ENCODE measurements around the gene DCUN1D2. TPM values are rescaled to one million over a fixed set of nuclear protein-coding genes. Genes with fewer than 3 reads are reported as not detected.
"Not testable (repeated sequence)": the region's sequence is repeated elsewhere in the genome, so short reads cannot be mapped to it uniquely, and the experiment has no call there.

The DCUN1D2 gene
- polyA plus RNA-seq, 4 donors = 7.3 to 19.2 (median 15.7) TPM

GRCh38 chr13:113527272-113527958 is 36.9 kb upstream of the DCUN1D2 start:
- FAIRE-seq = no peak
- WGBS, 3 donors = 80 to 90% (median 87%) methylated on average over 19 of the region's 19 CpGs
- Histone ChIP-seq H3K27ac (ENCODE audit: low read depth in 1 of 3, low read length in 2 of 3) (no peak overlapping the region), H3K4me1 (ENCODE audit: control insufficient read depth in 3 of 3, insufficient read depth in 2 of 3, low read depth in 1 of 3, low read length in 2 of 3) (no peaks in the 10 kb centered on the region), H3K9me3 (ENCODE audit: control insufficient read depth in 2 of 2, insufficient read depth in 1 of 2, low read depth in 1 of 2, low read length in 1 of 2) (no peaks in the 10 kb centered on the region), H3K27me3 (ENCODE audit: control insufficient read depth in 3 of 3, insufficient read depth in 3 of 3, low read length in 3 of 3) (no peaks in the 10 kb centered on the region), H3K36me3 (ENCODE audit: control insufficient read depth in 3 of 3, insufficient read depth in 2 of 3, low read depth in 1 of 3, low read length in 3 of 3) (peaks cover 0 to 53% (median 2%) of the 10 kb centered on the region in 3 donors), H3K4me3 (ENCODE audit: low read depth in 1 of 3, low read length in 3 of 3) (no peak overlapping the region)
- DNase-seq = no peak

DNA sequence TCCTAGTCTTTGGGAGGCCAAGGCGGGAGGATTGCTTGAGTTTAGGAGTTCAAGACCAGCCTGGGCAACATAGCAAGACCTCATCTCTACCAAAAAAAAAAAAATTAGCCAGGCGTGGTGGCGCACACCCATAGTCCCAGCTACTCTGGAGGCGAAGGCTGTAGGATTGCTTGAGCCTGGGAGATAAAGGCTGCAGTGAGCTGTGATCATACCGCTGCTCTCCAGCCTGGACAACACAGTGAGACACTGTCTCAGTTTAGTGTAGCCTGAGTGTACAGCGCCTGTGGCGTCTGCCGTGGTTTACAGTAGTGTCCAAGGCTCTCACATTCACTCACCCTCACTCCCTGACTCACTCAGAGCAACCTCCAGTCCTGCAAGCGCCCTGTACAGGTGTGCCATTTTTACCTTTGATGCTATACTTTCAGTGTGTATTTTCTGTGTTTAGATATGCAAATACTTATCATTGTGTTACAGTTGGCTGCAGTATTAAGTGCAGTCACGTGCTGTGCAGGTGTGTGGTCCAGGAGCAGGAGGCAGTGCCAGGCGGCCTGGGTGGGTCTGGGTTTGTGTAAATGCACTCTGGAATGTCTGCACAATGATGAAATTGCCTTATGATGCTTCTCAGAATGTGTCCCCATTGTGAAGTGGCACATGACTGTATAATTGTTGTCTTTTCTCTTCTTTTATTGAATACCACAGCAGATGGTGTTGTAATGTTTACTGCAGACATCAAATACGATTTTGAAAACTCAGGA is 36.1 kb upstream of the DCUN1D2 start:
- H3K9me3 ChIP-seq (ENCODE audit: control insufficient read depth in 2 of 2, insufficient read depth in 1 of 2, low read depth in 1 of 2, low read length in 1 of 2) = no peaks in the 10 kb centered on the region
- WGBS, 3 donors = 74 to 87% (median 78%) methylated on average over 12 of the region's 12 CpGs
- peaks cover 0 to 46% (median 2%) of the 10 kb centered on the region in 3 donors for H3K36me3 ChIP-seq (ENCODE audit: control insufficient read depth in 3 of 3, insufficient read depth in 2 of 3, low read depth in 1 of 3, low read length in 3 of 3)
- H3K4me1 ChIP-seq (ENCODE audit: control insufficient read depth in 3 of 3, insufficient read depth in 2 of 3, low read depth in 1 of 3, low read length in 2 of 3) = no peaks in the 10 kb centered on the region
- no peaks in the 10 kb centered on the region for H3K27me3 ChIP-seq (ENCODE audit: control insufficient read depth in 3 of 3, insufficient read depth in 3 of 3, low read length in 3 of 3)
- no peak overlapping the region for H3K27ac ChIP-seq (ENCODE audit: low read depth in 1 of 3, low read length in 2 of 3)
- FAIRE-seq (no peak), DNase-seq (peak in 1 of 2 donors; percentile 5)
- no peak overlapping the region for H3K4me3 ChIP-seq (ENCODE audit: low read depth in 1 of 3, low read length in 3 of 3)

- not testable (repeated sequence) for FAIRE-seq
Observed at GRCh38 chr13:113522438-113522837, 31.9 kb upstream of the DCUN1D2 start.

DNA sequence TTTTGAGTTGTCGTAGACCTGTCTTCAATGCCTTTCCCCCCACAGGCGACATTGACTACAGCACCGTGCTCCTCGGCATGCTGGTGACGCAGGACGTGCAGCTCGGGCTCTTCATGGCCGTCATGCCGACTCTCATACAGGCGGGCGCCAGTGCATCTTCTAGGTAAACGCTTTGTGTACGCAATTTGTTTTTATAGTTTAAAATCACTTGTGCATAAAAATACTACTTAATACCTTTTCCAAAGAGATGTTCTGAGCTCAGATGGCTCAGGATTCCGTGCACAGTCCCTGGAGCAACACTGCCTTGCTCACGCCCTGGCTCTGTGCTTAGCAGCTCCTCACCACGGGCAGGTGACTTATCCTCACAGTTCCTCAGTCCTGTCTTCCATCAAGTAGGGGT is 30.1 kb upstream of the DCUN1D2 start:
- Histone ChIP-seq H3K9me3 (ENCODE audit: control insufficient read depth in 2 of 2, insufficient read depth in 1 of 2, low read depth in 1 of 2, low read length in 1 of 2) (no peaks in the 10 kb centered on the region), H3K36me3 (ENCODE audit: control insufficient read depth in 3 of 3, insufficient read depth in 2 of 3, low read depth in 1 of 3, low read length in 3 of 3) (peaks cover 2 to 32% (median 3%) of the 10 kb centered on the region in 3 donors), H3K4me1 (ENCODE audit: control insufficient read depth in 3 of 3, insufficient read depth in 2 of 3, low read depth in 1 of 3, low read length in 2 of 3) (no peaks in the 10 kb centered on the region), H3K27me3 (ENCODE audit: control insufficient read depth in 3 of 3, insufficient read depth in 3 of 3, low read length in 3 of 3) (no peaks in the 10 kb centered on the region), H3K27ac (ENCODE audit: low read depth in 1 of 3, low read length in 2 of 3) (no peak overlapping the region), H3K4me3 (ENCODE audit: low read depth in 1 of 3, low read length in 3 of 3) (no peak overlapping the region)
- 92 to 97% (median 96%) methylated on average over 16 of the region's 16 CpGs for WGBS, 3 donors
- FAIRE-seq (no peak), DNase-seq (no peak)

More at GRCh38 chr13:113522438-113522837, 31.9 kb upstream of the DCUN1D2 start:
- H3K27ac ChIP-seq (ENCODE audit: low read depth in 1 of 3, low read length in 2 of 3); H3K4me3 ChIP-seq (ENCODE audit: low read depth in 1 of 3, low read length in 3 of 3); DNase-seq; H3K9me3 ChIP-seq (ENCODE audit: control insufficient read depth in 2 of 2, insufficient read depth in 1 of 2, low read depth in 1 of 2, low read length in 1 of 2); H3K27me3 ChIP-seq (ENCODE audit: control insufficient read depth in 3 of 3, insufficient read depth in 3 of 3, low read length in 3 of 3); H3K4me1 ChIP-seq (ENCODE audit: control insufficient read depth in 3 of 3, insufficient read depth in 2 of 3, low read depth in 1 of 3, low read length in 2 of 3): not testable (repeated sequence)
- 94 to 99% (median 97%) methylated on average over 12 to 13 of the region's 13 CpGs for WGBS, 3 donors
- peaks cover 0 to 39% (median 4%) of the 10 kb centered on the region in 3 donors for H3K36me3 ChIP-seq (ENCODE audit: control insufficient read depth in 3 of 3, insufficient read depth in 2 of 3, low read depth in 1 of 3, low read length in 3 of 3)

- H3K36me3 ChIP-seq (ENCODE audit: control insufficient read depth in 3 of 3, insufficient read depth in 2 of 3, low read depth in 1 of 3, low read length in 3 of 3) = peaks cover 2 to 32% (median 6%) of the 10 kb centered on the region in 3 donors
- H3K4me3 ChIP-seq (ENCODE audit: low read depth in 1 of 3, low read length in 3 of 3) = no peak overlapping the region
- WGBS, 3 donors = 95 to 98% (median 96%) methylated on average over 14 of the region's 14 CpGs
- H3K27ac ChIP-seq (ENCODE audit: low read depth in 1 of 3, low read length in 2 of 3) = no peak overlapping the region
- no peaks in the 10 kb centered on the region for H3K9me3 ChIP-seq (ENCODE audit: control insufficient read depth in 2 of 2, insufficient read depth in 1 of 2, low read depth in 1 of 2, low read length in 1 of 2)
- FAIRE-seq (no peak), DNase-seq (no peak)
- H3K27me3 ChIP-seq (ENCODE audit: control insufficient read depth in 3 of 3, insufficient read depth in 3 of 3, low read length in 3 of 3) = no peaks in the 10 kb centered on the region
- no peaks in the 10 kb centered on the region for H3K4me1 ChIP-seq (ENCODE audit: control insufficient read depth in 3 of 3, insufficient read depth in 2 of 3, low read depth in 1 of 3, low read length in 2 of 3)
Observed at GRCh38 chr13:113519556-113519955, 29.0 kb upstream of the DCUN1D2 start.

DNA sequence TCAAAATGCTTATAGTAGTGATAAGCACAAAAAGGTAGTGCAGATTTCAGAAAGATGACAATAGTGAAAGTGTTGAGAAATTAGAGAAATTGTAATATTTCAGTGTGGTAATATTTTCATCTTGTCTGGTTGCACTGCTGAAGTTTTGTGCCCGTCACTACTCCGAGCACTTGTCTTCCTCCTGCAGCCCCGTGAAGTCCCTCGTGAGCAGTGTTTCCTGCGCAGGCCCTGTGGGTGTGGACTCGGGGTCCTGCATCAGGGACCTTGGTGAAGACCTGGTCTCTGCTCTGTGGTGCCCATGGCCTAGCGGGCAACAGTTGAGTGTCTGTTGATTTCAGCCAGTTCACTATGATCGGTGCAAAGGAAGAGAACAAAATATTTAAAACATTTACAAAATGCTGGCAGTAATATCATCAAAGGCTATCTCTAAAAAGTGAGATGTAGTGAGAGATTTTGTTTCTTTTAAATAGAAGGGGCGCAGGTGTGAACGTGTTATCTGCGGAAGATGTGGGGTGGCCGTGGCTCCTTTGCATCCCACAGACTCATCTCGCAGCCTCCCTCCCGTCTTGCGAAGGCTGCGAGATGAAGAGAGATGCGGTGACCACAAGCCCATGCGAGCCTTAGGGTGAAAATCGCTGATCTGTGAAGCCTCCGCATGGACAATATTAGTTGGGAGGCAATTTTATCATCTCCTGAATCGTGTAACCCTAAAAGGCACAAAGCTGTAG is 27.7 kb upstream of the DCUN1D2 start:
- Histone ChIP-seq H3K9me3 (ENCODE audit: control insufficient read depth in 2 of 2, insufficient read depth in 1 of 2, low read depth in 1 of 2, low read length in 1 of 2) (no peaks in the 10 kb centered on the region), H3K4me1 (ENCODE audit: control insufficient read depth in 3 of 3, insufficient read depth in 2 of 3, low read depth in 1 of 3, low read length in 2 of 3) (no peaks in the 10 kb centered on the region), H3K27ac (ENCODE audit: low read depth in 1 of 3, low read length in 2 of 3) (no peak overlapping the region), H3K36me3 (ENCODE audit: control insufficient read depth in 3 of 3, insufficient read depth in 2 of 3, low read depth in 1 of 3, low read length in 3 of 3) (peaks cover 2 to 32% (median 6%) of the 10 kb centered on the region in 3 donors), H3K4me3 (ENCODE audit: low read depth in 1 of 3, low read length in 3 of 3) (no peak overlapping the region), H3K27me3 (ENCODE audit: control insufficient read depth in 3 of 3, insufficient read depth in 3 of 3, low read length in 3 of 3) (no peaks in the 10 kb centered on the region)
- FAIRE-seq (no peak), DNase-seq (no peak)
- WGBS, 3 donors = 83 to 94% (median 87%) methylated on average over 21 of the region's 21 CpGs

DNA sequence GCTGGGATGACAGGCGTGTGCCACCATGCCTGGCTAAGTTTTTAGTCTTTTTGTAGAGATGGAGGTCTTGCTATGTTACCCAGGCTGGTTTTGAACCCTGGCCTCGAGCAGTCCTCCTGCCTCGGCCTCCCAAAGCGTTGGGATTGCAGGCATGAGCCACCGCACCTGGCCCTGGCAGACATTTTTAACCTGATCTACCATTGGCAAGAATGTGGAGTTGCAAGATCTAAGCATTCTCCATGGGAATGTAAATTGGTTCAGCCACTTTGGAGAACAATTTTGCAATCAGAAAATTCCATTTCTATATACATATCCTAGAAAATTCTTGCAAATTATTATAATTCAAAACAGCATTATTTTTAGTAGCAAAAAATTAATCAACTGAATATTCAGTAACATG is 24.3 kb upstream of the DCUN1D2 start:
- FAIRE-seq = no peak
- Histone ChIP-seq H3K36me3 (ENCODE audit: control insufficient read depth in 3 of 3, insufficient read depth in 2 of 3, low read depth in 1 of 3, low read length in 3 of 3) (peaks cover 11 to 48% (median 12%) of the 10 kb centered on the region in 3 donors), H3K4me1 (ENCODE audit: control insufficient read depth in 3 of 3, insufficient read depth in 2 of 3, low read depth in 1 of 3, low read length in 2 of 3) (no peaks in the 10 kb centered on the region), H3K4me3 (ENCODE audit: low read depth in 1 of 3, low read length in 3 of 3) (no peak overlapping the region), H3K9me3 (ENCODE audit: control insufficient read depth in 2 of 2, insufficient read depth in 1 of 2, low read depth in 1 of 2, low read length in 1 of 2) (no peaks in the 10 kb centered on the region), H3K27ac (ENCODE audit: low read depth in 1 of 3, low read length in 2 of 3) (no peak overlapping the region), H3K27me3 (ENCODE audit: control insufficient read depth in 3 of 3, insufficient read depth in 3 of 3, low read length in 3 of 3) (no peaks in the 10 kb centered on the region)
- 94 to 95% (median 95%) methylated on average over 5 of the region's 5 CpGs for WGBS, 3 donors
- no peak for DNase-seq

DNA sequence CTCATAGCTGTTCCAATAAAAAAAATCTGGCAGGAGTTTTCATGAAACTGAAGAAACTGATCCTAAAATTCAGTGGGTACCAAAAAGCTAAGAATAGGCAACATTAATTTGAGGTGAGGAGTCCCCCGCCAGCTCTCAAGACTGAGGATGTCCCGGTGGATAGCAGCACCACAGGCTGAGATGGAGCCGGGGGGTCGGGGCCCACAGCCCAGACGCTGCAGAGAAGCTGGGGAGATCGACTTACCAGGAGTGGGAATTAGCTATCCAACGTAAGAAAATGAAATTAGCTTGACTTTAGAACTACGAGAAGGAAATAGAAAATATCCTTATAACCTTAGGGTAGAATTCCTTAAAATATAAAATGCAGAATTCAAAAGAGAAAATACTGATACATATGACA is 23.2 kb upstream of the DCUN1D2 start:
- Histone ChIP-seq H3K27me3 (ENCODE audit: control insufficient read depth in 3 of 3, insufficient read depth in 3 of 3, low read length in 3 of 3) (no peaks in the 10 kb centered on the region), H3K27ac (ENCODE audit: low read depth in 1 of 3, low read length in 2 of 3) (no peak overlapping the region), H3K9me3 (ENCODE audit: control insufficient read depth in 2 of 2, insufficient read depth in 1 of 2, low read depth in 1 of 2, low read length in 1 of 2) (no peaks in the 10 kb centered on the region), H3K4me3 (ENCODE audit: low read depth in 1 of 3, low read length in 3 of 3) (no peak overlapping the region), H3K4me1 (ENCODE audit: control insufficient read depth in 3 of 3, insufficient read depth in 2 of 3, low read depth in 1 of 3, low read length in 2 of 3) (peaks cover 0 to under 1% (median 0%) of the 10 kb centered on the region in 3 donors), H3K36me3 (ENCODE audit: control insufficient read depth in 3 of 3, insufficient read depth in 2 of 3, low read depth in 1 of 3, low read length in 3 of 3) (peaks cover 9 to 52% (median 11%) of the 10 kb centered on the region in 3 donors)
- DNase-seq (no peak), FAIRE-seq (no peak)
- WGBS, 3 donors = 83 to 93% (median 89%) methylated on average over 8 of the region's 8 CpGs
